Endothelial cell of hepatic sinusoid (primary cell): Measurements from ENCODE around the gene SHROOM3.

Experiments
- in situ Hi-C: cut with HindIII; loops from 2 replicates; pipeline ENCODE4 v1.10.0; 2017; ENCODE audit warnings: low sequenced_read_pairs

SHROOM3 gene

GRCh38 chr4:76489686-76490161 lies 54.7 kb downstream of the SHROOM3 start:
- in situ Hi-C loops, result loop anchor here (5.0 kb wide), 1 partner anchor 107 kb away; no protein-coding TSS in a partner anchor

- in situ Hi-C loops, result no loop called here
Observed at GRCh38 chr4:76492055-76492454, 57.0 kb downstream of the SHROOM3 start.

- in situ Hi-C loops, result no loop called here
Observed at GRCh38 chr4:76494243-76494642, 59.2 kb downstream of the SHROOM3 start.

GRCh38 chr4:76494871-76495590 lies 60.0 kb downstream of the SHROOM3 start:
- in situ Hi-C loops, result no loop called here

- in situ Hi-C loops, result no loop called here
Observed at GRCh38 chr4:76498550-76498949, 63.5 kb downstream of the SHROOM3 start.

GRCh38 chr4:76499461-76499860 lies 64.4 kb downstream of the SHROOM3 start:
- in situ Hi-C loops, result no loop called here

- in situ Hi-C loops, result no loop called here
Observed at GRCh38 chr4:76502886-76503285, 67.9 kb downstream of the SHROOM3 start.

- in situ Hi-C loops, result no loop called here
Observed at GRCh38 chr4:76504613-76505465, 69.8 kb downstream of the SHROOM3 start.

- in situ Hi-C loops, result no loop called here
Observed at GRCh38 chr4:76511947-76512346, 76.9 kb downstream of the SHROOM3 start.

- in situ Hi-C loops, result no loop called here
Observed at GRCh38 chr4:76513482-76513881, 78.5 kb downstream of the SHROOM3 start.

GRCh38 chr4:76514087-76514486 lies 79.1 kb downstream of the SHROOM3 start:
- in situ Hi-C loops, result no loop called here

- in situ Hi-C loops, result no loop called here
Observed at GRCh38 chr4:76515975-76516843, 81.2 kb downstream of the SHROOM3 start.

- in situ Hi-C loops, result no loop called here
Observed at GRCh38 chr4:76518241-76518640, 83.2 kb downstream of the SHROOM3 start.

- in situ Hi-C loops, result no loop called here
Observed at GRCh38 chr4:76523593-76523992, 88.6 kb downstream of the SHROOM3 start.

- in situ Hi-C loops, result no loop called here
Observed at GRCh38 chr4:76525751-76526150, 90.7 kb downstream of the SHROOM3 start.

GRCh38 chr4:76526585-76526990 lies 91.6 kb downstream of the SHROOM3 start:
- in situ Hi-C loops, result no loop called here

GRCh38 chr4:76527666-76528065 lies 92.6 kb downstream of the SHROOM3 start:
- in situ Hi-C loops, result no loop called here

- in situ Hi-C loops, result no loop called here
Observed at GRCh38 chr4:76531597-76531996, 96.6 kb downstream of the SHROOM3 start.

GRCh38 chr4:76532805-76533204 lies 97.8 kb downstream of the SHROOM3 start:
- in situ Hi-C loops, result no loop called here

- in situ Hi-C loops, result no loop called here
Observed at GRCh38 chr4:76533314-76533713, 98.3 kb downstream of the SHROOM3 start.
